ENCODE measurements around the gene CER1.
"Not testable (repeated sequence)": the region's sequence is repeated elsewhere in the genome, so short reads cannot be mapped to it uniquely, and the experiment has no call there.

CER1 gene

GRCh38 chr9:14715102-14715501, 7.4 kb downstream of the CER1 start:
- no peak for DNase-seq (ENCODE audit: low read depth in 2 of 2)

- DNase-seq (ENCODE audit: low read depth in 2 of 2), result no peak
Measured at GRCh38 chr9:14713187-14713767, 9.3 kb downstream of the CER1 start.

GRCh38 chr9:14710804-14711203, 11.7 kb downstream of the CER1 start:
- DNase-seq (ENCODE audit: low read depth in 2 of 2), result no peak

- DNase-seq (ENCODE audit: low read depth in 2 of 2), result no peak
Measured at GRCh38 chr9:14706530-14707140, 15.9 kb downstream of the CER1 start.

GRCh38 chr9:14705079-14705478, 17.5 kb downstream of the CER1 start:
- DNase-seq (ENCODE audit: low read depth in 2 of 2), result no peak

GRCh38 chr9:14704281-14704680, 18.3 kb downstream of the CER1 start:
- no peak for DNase-seq (ENCODE audit: low read depth in 2 of 2)

GRCh38 chr9:14702200-14702720, 20.3 kb downstream of the CER1 start:
- no peak for DNase-seq (ENCODE audit: low read depth in 2 of 2)

GRCh38 chr9:14693251-14693861, 29.2 kb downstream of the CER1 start, which contains the start of gene ZDHHC21:
TSS of gene ZDHHC21 (minus strand) at chr9:14693432. CDS start at chr9:14674340, 19,092 bp downstream.
- peak; percentile 14 to 61 for DNase-seq (ENCODE audit: low read depth in 2 of 2)

GRCh38 chr9:14692470-14693250, 29.9 kb downstream of the CER1 start:
- peak in 1 of 2 donors; percentile 15 for DNase-seq (ENCODE audit: low read depth in 2 of 2)

GRCh38 chr9:14690948-14691730, 31.4 kb downstream of the CER1 start:
- DNase-seq (ENCODE audit: low read depth in 2 of 2), result no peak

GRCh38 chr9:14687042-14687719, 35.4 kb downstream of the CER1 start:
- no peak for DNase-seq (ENCODE audit: low read depth in 2 of 2)

- DNase-seq (ENCODE audit: low read depth in 2 of 2), result no peak
Measured at GRCh38 chr9:14686168-14686567, 36.4 kb downstream of the CER1 start.

GRCh38 chr9:14682616-14683015, 39.9 kb downstream of the CER1 start:
- DNase-seq (ENCODE audit: low read depth in 2 of 2), result not testable (repeated sequence)

GRCh38 chr9:14678776-14679175, 43.8 kb downstream of the CER1 start:
- no peak for DNase-seq (ENCODE audit: low read depth in 2 of 2)

- no peak for DNase-seq (ENCODE audit: low read depth in 2 of 2)
Measured at GRCh38 chr9:14677872-14678271, 44.7 kb downstream of the CER1 start.

GRCh38 chr9:14677396-14677795, 45.1 kb downstream of the CER1 start:
- DNase-seq (ENCODE audit: low read depth in 2 of 2), result no peak

- DNase-seq (ENCODE audit: low read depth in 2 of 2), result no peak
Measured at GRCh38 chr9:14674630-14675029, 47.9 kb downstream of the CER1 start.

- no peak for DNase-seq (ENCODE audit: low read depth in 2 of 2)
Measured at GRCh38 chr9:14671377-14671776, 51.2 kb downstream of the CER1 start.

- no peak for DNase-seq (ENCODE audit: low read depth in 2 of 2)
Measured at GRCh38 chr9:14670718-14671117, 51.8 kb downstream of the CER1 start.
